IMR-90 (cell line): ENCODE data around the gene TENT5C. TPM values are rescaled to one million over a fixed set of nuclear protein-coding genes. Genes with fewer than 3 reads are reported as not detected.
A peak's percentile ranks its signal among the peaks of the same experiment; 100 is the strongest.

Experiments used
- ATAC-seq: fragments of 200-7000 bp; cut with Tn5 transposase; 2 replicates; pipeline ENCODE4 v1.9.1; 2020; ENCODE audit warnings: low read depth, mild to moderate bottlenecking, moderate library complexity
- BruUV-seq: library from RNA; stranded (reverse); fragments of 400-500 nt; replicated peaks from 2 replicates; lab custom pipeline; 2021; lab: Mats Ljungman, UMichigan
- CTCF ChIA-PET: fragments of 300-600 bp; formaldehyde crosslinking; extraction: SDS; loops from one replicate; lab custom pipeline; 2021; ENCODE audit warnings: antibody characterized with exemption; lab: Yijun Ruan, JAX
- POLR2A ChIA-PET: fragments of 300-600 bp; sonication (Branson Sonifier 250); formaldehyde crosslinking; loops from one replicate; lab custom pipeline; 2022; ENCODE audit warnings: antibody characterized with exemption; ENCODE audit not compliant: unreplicated experiment; lab: Charles Lee
- DNase-seq: peaks from one replicate; pipeline ENCODE4 v3.0.0; 2013
- H2AFZ ChIP-seq: replicated peaks from 2 replicates; pipeline ENCODE3; 2013; ENCODE audit warnings: low read length, mild to moderate bottlenecking; ENCODE audit not compliant: poor library complexity
- H2AK5ac ChIP-seq: 2 replicates; pipeline ENCODE4 v1.6.1; 2013; ENCODE audit warnings: low read depth, low read length, inconsistent platforms
- H2AK9ac ChIP-seq: replicated peaks from 2 replicates; pipeline ENCODE3; 2013; ENCODE audit warnings: mild to moderate bottlenecking, low read depth, low read length, moderate library complexity; ENCODE audit not compliant: poor library complexity
- H2BK120ac ChIP-seq: 2 replicates; pipeline ENCODE4 v1.6.1; 2013; ENCODE audit warnings: low read depth, low read length, inconsistent platforms
- H2BK15ac ChIP-seq: 3 replicates; pipeline ENCODE4 v1.6.1; 2013; ENCODE audit warnings: low read depth, low read length, inconsistent platforms
- H2BK20ac ChIP-seq: 2 replicates; pipeline ENCODE4 v1.6.1; 2013; ENCODE audit warnings: low read depth, mild to moderate bottlenecking, inconsistent platforms, low read length, moderate library complexity
- H2BK5ac ChIP-seq: 2 replicates; pipeline ENCODE4 v1.6.1; 2013; ENCODE audit warnings: mild to moderate bottlenecking, low read depth, low read length, inconsistent platforms; ENCODE audit not compliant: poor library complexity, severe bottlenecking
- H3K14ac ChIP-seq: replicated peaks from 2 replicates; pipeline ENCODE4 v1.6.1; 2013; ENCODE audit warnings: low read depth, low read length, inconsistent platforms
- H3K18ac ChIP-seq: 2 replicates; pipeline ENCODE4 v1.6.1; 2013; ENCODE audit warnings: low read depth, low read length, control low read depth
- H3K23ac ChIP-seq: 2 replicates; pipeline ENCODE4 v1.6.1; 2013; ENCODE audit warnings: low read depth, low read length, inconsistent platforms
- H3K27ac ChIP-seq: 2 replicates; pipeline ENCODE4 v1.5.1; 2013; ENCODE audit warnings: mild to moderate bottlenecking, control low read depth, low read length; ENCODE audit not compliant: insufficient read depth
- H3K27me3 ChIP-seq: 2 replicates; pipeline ENCODE4 v1.6.1; 2013; ENCODE audit warnings: low read length; ENCODE audit not compliant: control insufficient read depth, insufficient read depth
- H3K36me3 ChIP-seq: 2 replicates; pipeline ENCODE4 v1.6.1; 2013; ENCODE audit warnings: low read length, mixed read lengths; ENCODE audit not compliant: control insufficient read depth, insufficient read depth
- H3K4ac ChIP-seq: 2 replicates; pipeline ENCODE4 v1.6.1; 2013; ENCODE audit warnings: low read depth, low read length, inconsistent platforms
- H3K4me1 ChIP-seq: 2 replicates; pipeline ENCODE4 v1.6.1; 2013; ENCODE audit warnings: low read length, mixed read lengths; ENCODE audit not compliant: control insufficient read depth, insufficient read depth
- H3K4me2 ChIP-seq: 2 replicates; pipeline ENCODE4 v1.6.1; 2013; ENCODE audit warnings: low read depth, mild to moderate bottlenecking, control low read depth, low read length, moderate library complexity
- H3K4me3 ChIP-seq: 2 replicates; pipeline ENCODE4 v1.5.1; 2013; ENCODE audit warnings: low read depth, mild to moderate bottlenecking, control low read depth, low read length, moderate library complexity; ENCODE audit not compliant: insufficient read depth
- H3K56ac ChIP-seq: 2 replicates; pipeline ENCODE4 v1.6.1; 2013; ENCODE audit warnings: low read length, inconsistent platforms; ENCODE audit not compliant: insufficient read depth; ENCODE audit errors: extremely low read depth
- H3K79me1 ChIP-seq, 2 experiments: 2 replicates each; pipeline ENCODE4 v1.6.1; 2013; ENCODE audit warnings: low read length in 2 of 2, inconsistent platforms in 1 of 2, low read depth in 1 of 2
- H3K9ac ChIP-seq: 2 replicates; pipeline ENCODE4 v1.6.1; 2013; ENCODE audit warnings: low read depth, low read length, control low read depth
- H3K9me1 ChIP-seq: 2 replicates; pipeline ENCODE4 v1.6.1; 2013; ENCODE audit warnings: low read length, inconsistent platforms; ENCODE audit not compliant: insufficient read depth
- H3K9me3 ChIP-seq: 2 replicates; pipeline ENCODE4 v1.6.1; 2013; ENCODE audit warnings: low read length; ENCODE audit not compliant: control insufficient read depth, insufficient read depth
- H4K20me1 ChIP-seq: 2 replicates; pipeline ENCODE4 v1.6.1; 2013; ENCODE audit warnings: low read length, inconsistent platforms; ENCODE audit not compliant: insufficient read depth
- H4K5ac ChIP-seq: 2 replicates; pipeline ENCODE4 v1.6.1; 2013; ENCODE audit warnings: mild to moderate bottlenecking, low read depth, low read length, control low read depth
- H4K8ac ChIP-seq, 2 experiments: 2 replicates each; pipeline ENCODE4 v1.6.1; 2013; ENCODE audit warnings: low read depth in 2 of 2, low read length in 2 of 2, control low read depth in 1 of 2, inconsistent platforms in 1 of 2
- H4K91ac ChIP-seq: 2 replicates; pipeline ENCODE4 v1.6.1; 2013; ENCODE audit warnings: low read depth, low read length, inconsistent platforms; ENCODE audit not compliant: insufficient read depth
- BHLHE40 ChIP-seq: fragments of 150-350 bp; IDR thresholded peaks from 2 replicates; pipeline ENCODE4 v1.6.1; 2016; ENCODE audit warnings: mild to moderate bottlenecking, low read depth, low read length
- CEBPB ChIP-seq: IDR thresholded peaks from 2 replicates; pipeline ENCODE4 v1.6.1; 2012; ENCODE audit warnings: low read depth, low read length, improper control_type of control experiment
- CHD1 ChIP-seq: IDR thresholded peaks from 2 replicates; pipeline ENCODE4 v1.6.1; 2012; ENCODE audit warnings: low read depth, low read length, improper control_type of control experiment
- ELK1 ChIP-seq: fragments of 150-350 bp; IDR thresholded peaks from 2 replicates; pipeline ENCODE4 v1.6.1; 2016; ENCODE audit warnings: low read depth, mild to moderate bottlenecking, low read length, moderate library complexity, borderline replicate concordance
- FOS ChIP-seq: fragments of 150-350 bp; IDR thresholded peaks from 2 replicates; pipeline ENCODE4 v1.6.1; 2016; ENCODE audit warnings: low read depth, low read length
- MAFK ChIP-seq: IDR thresholded peaks from 2 replicates; pipeline ENCODE4 v1.6.1; 2012; ENCODE audit warnings: low read depth, low read length, improper control_type of control experiment
- MAZ ChIP-seq: IDR thresholded peaks from 2 replicates; pipeline ENCODE4 v1.6.1; 2012; ENCODE audit warnings: low read depth, mild to moderate bottlenecking, low read length, improper control_type of control experiment, moderate library complexity, borderline replicate concordance
- MXI1 ChIP-seq: IDR thresholded peaks from 2 replicates; pipeline ENCODE4 v1.6.1; 2012; ENCODE audit warnings: low read depth, mild to moderate bottlenecking, low read length, moderate library complexity, borderline replicate concordance
- POLR2A ChIP-seq: IDR thresholded peaks from 2 replicates; pipeline ENCODE4 v1.6.1; 2012; ENCODE audit warnings: mild to moderate bottlenecking, low read depth, low read length
- RAD21 ChIP-seq: IDR thresholded peaks from 2 replicates; pipeline ENCODE4 v1.6.1; 2012; ENCODE audit warnings: low read length, improper control_type of control experiment
- RCOR1 ChIP-seq: IDR thresholded peaks from 2 replicates; pipeline ENCODE4 v1.6.1; 2012; ENCODE audit warnings: mild to moderate bottlenecking, low read length, improper control_type of control experiment; ENCODE audit not compliant: insufficient replicate concordance
- RFX5 ChIP-seq: IDR thresholded peaks from 2 replicates; pipeline ENCODE4 v1.8.0; 2012; ENCODE audit warnings: low read depth, mild to moderate bottlenecking, low read length, moderate library complexity
- SMC3 ChIP-seq: fragments of 150-350 bp; IDR thresholded peaks from 2 replicates; pipeline ENCODE4 v1.6.1; 2016; ENCODE audit warnings: low read depth, mild to moderate bottlenecking, antibody characterized with exemption, low read length, moderate library complexity
- WGBS, 2 experiments: methylation state at CpG; one replicate each; pipeline versions ENCODE4 v1.1.5 to v1.1.7; 2013; ENCODE audit warnings: missing lambda C conversion rate in 2 of 2; ENCODE audit not compliant: insufficient read length in 1 of 2; ENCODE audit errors: extremely low coverage in 2 of 2; 5-methylcytosine and 5-hydroxymethylcytosine counted together
- dilution Hi-C: fragments of 300-500 bp; cut with HindIII; formaldehyde crosslinking; loops from one replicate; pipeline ENCODE4 v1.14.3; 2018; ENCODE audit warnings: low sequenced_read_pairs; ENCODE audit not compliant: unreplicated experiment
- in situ Hi-C: fragments of 300-500 bp; cut with MboI; formaldehyde crosslinking; loops from 3 replicates; pipeline ENCODE4 v1.14.3; 2019; ENCODE audit warnings: low sequenced_read_pairs, inconsistent platforms, mixed read lengths
- intact Hi-C: fragments of 100-400 bp; cut with micrococcal nuclease; formaldehyde crosslinking; loops from 2 replicates; pipeline ENCODE4 v1.10.0; 2022
- polyA plus RNA-seq, 3 experiments: library from polyadenylated mRNA; depleted of rRNA; stranded (reverse); fragments of >200 nt; gene quantifications; 2 replicates each; pipeline ENCODE4 v1.2.3, GENCODE V29; 2012; ENCODE audit warnings: low replicate concordance in 1 of 3
- total RNA-seq: library from RNA; depleted of rRNA; stranded (reverse); fragments of >200 nt; gene quantifications from 2 replicates; pipeline ENCODE4 v1.2.3, GENCODE V29; 2012
- TF ChIP-seq, protein P1 (sequence below): fragments of 150-350 bp; IDR thresholded peaks from 2 replicates; pipeline ENCODE4 v1.6.1; 2017; ENCODE audit warnings: mild to moderate bottlenecking, antibody characterized with exemption, low read length, low read depth
- TF ChIP-seq, protein P2 (sequence below): conservative IDR thresholded peaks from 2 replicates; pipeline ENCODE4 v1.5.1; 2012; ENCODE audit warnings: mild to moderate bottlenecking, low read depth, low read length, improper control_type of control experiment

TENT5C gene
- total and polyA plus RNA-seq, 2 of the 4 experiments (the other 2 are of a cell fraction): 1.5 to 4.1 TPM

DNA sequence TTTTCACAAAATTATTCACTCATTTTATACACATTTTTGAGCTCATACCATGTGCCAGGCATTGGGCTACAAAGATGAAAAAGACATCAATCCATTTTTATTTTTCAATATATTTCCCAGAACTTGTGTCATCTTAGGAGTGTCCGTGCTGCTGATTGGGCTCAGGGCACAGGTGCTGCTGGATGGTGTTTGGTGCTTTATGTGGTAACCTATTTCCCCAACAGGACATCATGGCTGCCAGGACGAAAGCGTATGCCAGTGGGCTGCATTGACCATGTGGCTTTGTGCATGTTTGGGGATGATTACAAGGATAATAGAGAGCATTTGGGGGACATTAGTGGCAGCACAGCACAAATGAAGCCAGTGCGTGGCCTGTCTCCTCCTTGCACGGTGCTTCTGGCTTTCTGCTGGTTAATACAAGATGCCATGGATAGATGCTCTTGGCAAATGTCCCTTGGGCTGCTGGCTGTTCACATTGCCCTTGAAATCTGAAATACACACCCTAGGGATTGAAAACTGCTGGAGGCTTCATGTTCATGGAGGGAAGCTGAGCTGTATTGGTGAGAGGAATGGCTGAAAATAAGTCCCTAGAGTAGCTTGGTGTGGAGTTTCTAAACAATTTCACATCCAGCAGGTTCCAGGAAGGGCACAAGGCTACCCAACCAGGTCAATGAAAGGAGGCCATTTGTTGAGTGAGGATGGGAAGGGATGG, 52.3 kb downstream of the TENT5C start:
- Histone ChIP-seq H3K14ac (no peak overlapping the region), H2AK9ac (no peak overlapping the region), H2BK120ac (no peak overlapping the region), H3K4me3 (no peak overlapping the region), H3K4ac (peak overlapping the region; percentile 1; the same call in 1 of the 2 replicates), H2BK20ac (no peak overlapping the region), H4K8ac (no peak overlapping the region), H3K79me1 (no peaks in the 10 kb centered on the region), H2BK5ac (no peak overlapping the region), H3K36me3 (no peaks in the 10 kb centered on the region), H3K27me3 (no peaks in the 10 kb centered on the region), H3K23ac (no peak overlapping the region), H3K9ac (no peak overlapping the region), H2AFZ (no peak overlapping the region), H3K27ac (no peak overlapping the region), H4K20me1 (no peaks in the 10 kb centered on the region), H2AK5ac (peak overlapping the region; percentile 62; the same call in 1 of the 2 replicates), H3K9me3 (no peaks in the 10 kb centered on the region), H3K56ac (no peak overlapping the region), H3K9me1 (peaks cover 9% of the 10 kb centered on the region; the same call in 1 of the 2 replicates), H3K4me1 (peaks cover 10% of the 10 kb centered on the region), H4K91ac (no peak overlapping the region), H4K5ac (no peak overlapping the region), H3K18ac (no peak overlapping the region), H2BK15ac (no peak overlapping the region), H3K4me2 (no peak overlapping the region)
- 100% methylated on average over 1 of the region's 5 CpGs; no CpG with 5 or more reads in 1 of the 2 experiments for WGBS, 2 experiments
- TF ChIP-seq BHLHE40 (no peak), MAFK (no peak), SMC3 (no peak), RFX5 (no peak), FOS (no peak), RCOR1 (no peak), MXI1 (no peak), MAZ (no peak), CEBPB (no peak), CHD1 (no peak), ELK1 (no peak), POLR2A (no peak), RAD21 (no peak)
- TF ChIP-seq, protein P1, sequence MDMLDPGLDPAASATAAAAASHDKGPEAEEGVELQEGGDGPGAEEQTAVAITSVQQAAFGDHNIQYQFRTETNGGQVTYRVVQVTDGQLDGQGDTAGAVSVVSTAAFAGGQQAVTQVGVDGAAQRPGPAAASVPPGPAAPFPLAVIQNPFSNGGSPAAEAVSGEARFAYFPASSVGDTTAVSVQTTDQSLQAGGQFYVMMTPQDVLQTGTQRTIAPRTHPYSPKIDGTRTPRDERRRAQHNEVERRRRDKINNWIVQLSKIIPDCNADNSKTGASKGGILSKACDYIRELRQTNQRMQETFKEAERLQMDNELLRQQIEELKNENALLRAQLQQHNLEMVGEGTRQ: no peak
- TF ChIP-seq, protein P2, sequence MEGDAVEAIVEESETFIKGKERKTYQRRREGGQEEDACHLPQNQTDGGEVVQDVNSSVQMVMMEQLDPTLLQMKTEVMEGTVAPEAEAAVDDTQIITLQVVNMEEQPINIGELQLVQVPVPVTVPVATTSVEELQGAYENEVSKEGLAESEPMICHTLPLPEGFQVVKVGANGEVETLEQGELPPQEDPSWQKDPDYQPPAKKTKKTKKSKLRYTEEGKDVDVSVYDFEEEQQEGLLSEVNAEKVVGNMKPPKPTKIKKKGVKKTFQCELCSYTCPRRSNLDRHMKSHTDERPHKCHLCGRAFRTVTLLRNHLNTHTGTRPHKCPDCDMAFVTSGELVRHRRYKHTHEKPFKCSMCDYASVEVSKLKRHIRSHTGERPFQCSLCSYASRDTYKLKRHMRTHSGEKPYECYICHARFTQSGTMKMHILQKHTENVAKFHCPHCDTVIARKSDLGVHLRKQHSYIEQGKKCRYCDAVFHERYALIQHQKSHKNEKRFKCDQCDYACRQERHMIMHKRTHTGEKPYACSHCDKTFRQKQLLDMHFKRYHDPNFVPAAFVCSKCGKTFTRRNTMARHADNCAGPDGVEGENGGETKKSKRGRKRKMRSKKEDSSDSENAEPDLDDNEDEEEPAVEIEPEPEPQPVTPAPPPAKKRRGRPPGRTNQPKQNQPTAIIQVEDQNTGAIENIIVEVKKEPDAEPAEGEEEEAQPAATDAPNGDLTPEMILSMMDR: no peak
- DNase-seq (no peak), ATAC-seq (no peak)
- BruUV-seq: no TSS peak
- CTCF ChIA-PET: interaction anchor here (0.6 to 1.3 kb wide), 2 partner anchors 12 to 38 kb away, joined by 3 read pairs; no protein-coding TSS in a partner anchor
- in situ Hi-C loops: no loop called here
- POLR2A ChIA-PET: no interaction called here
- dilution Hi-C loops: no loop called here
- intact Hi-C loops: no loop called here
